Smooth muscle cell (in vitro differentiated cells): Measurements from ENCODE around the gene CCL28. TPM values are rescaled to one million over a fixed set of nuclear protein-coding genes. Genes with fewer than 3 reads are reported as not detected.

ENCODE experiments used
- DNase-seq: peaks from one replicate; lab custom pipeline; 2025; ENCODE audit not compliant: unreplicated experiment; lab: John Stamatoyannopoulos, UW
- H2AFZ ChIP-seq: fragments of 200-600 bp; sonication (generic); 2 replicates; pipeline ENCODE4 v1.6.0; 2016; ENCODE audit warnings: antibody characterized with exemption, low read depth, mild to moderate bottlenecking
- H3F3A ChIP-seq: fragments of 200-600 bp; sonication (generic); 2 replicates; pipeline ENCODE4 v1.6.0; 2017; ENCODE audit warnings: antibody characterized with exemption, low read depth
- H3K27ac ChIP-seq: fragments of 200-600 bp; sonication (generic); 2 replicates; pipeline ENCODE4 v1.5.1; 2016; ENCODE audit warnings: low read depth, mild to moderate bottlenecking
- H3K27me3 ChIP-seq: fragments of 200-600 bp; sonication (generic); 2 replicates; pipeline ENCODE4 v1.6.1; 2016; ENCODE audit warnings: low read depth, mild to moderate bottlenecking
- H3K36me3 ChIP-seq: fragments of 200-600 bp; sonication (generic); 2 replicates; pipeline ENCODE4 v1.5.1; 2016; ENCODE audit warnings: low read depth
- H3K4me1 ChIP-seq: fragments of 200-600 bp; sonication (generic); 2 replicates; pipeline ENCODE4 v1.5.1; 2016; ENCODE audit warnings: low read depth
- H3K4me2 ChIP-seq: fragments of 200-600 bp; sonication (generic); 2 replicates; pipeline ENCODE4 v1.6.0; 2016; ENCODE audit warnings: mild to moderate bottlenecking
- H3K4me3 ChIP-seq: fragments of 200-600 bp; sonication (generic); 2 replicates; pipeline ENCODE4 v1.5.1; 2016; ENCODE audit warnings: mild to moderate bottlenecking
- H3K79me2 ChIP-seq: fragments of 200-600 bp; sonication (generic); 2 replicates; pipeline ENCODE4 v1.6.0; 2016; ENCODE audit warnings: low read depth, mild to moderate bottlenecking
- H3K9ac ChIP-seq: fragments of 200-600 bp; sonication (generic); 2 replicates; pipeline ENCODE4 v1.6.0; 2016; ENCODE audit warnings: low read depth
- H3K9me3 ChIP-seq: fragments of 200-600 bp; sonication (generic); replicated peaks from 2 replicates; pipeline ENCODE4 v1.5.1; 2016; ENCODE audit warnings: low read depth
- H4K20me1 ChIP-seq: fragments of 200-600 bp; sonication (generic); 2 replicates; pipeline ENCODE4 v1.6.0; 2016; ENCODE audit warnings: low read depth
- CTCF ChIP-seq: fragments of 200-600 bp; sonication (generic); IDR thresholded peaks from 2 replicates; pipeline ENCODE4 v1.5.1; 2017; ENCODE audit warnings: borderline replicate concordance, mild to moderate bottlenecking, antibody characterized with exemption; ENCODE audit not compliant: insufficient read depth, poor library complexity, severe bottlenecking
- WGBS: methylation state at CpG from one replicate; pipeline ENCODE4 v1.1.7; 2016; ENCODE audit warnings: low lambda C conversion rate; 5-methylcytosine and 5-hydroxymethylcytosine counted together
- polyA plus RNA-seq: library from polyadenylated mRNA; unstranded; fragments of >200 nt; fragmentation: Nextera tagmentation; extraction: Ambion mirVana; gene quantifications from 2 replicates; pipeline ENCODE4 v1.2.1, GENCODE V29; 2016
- total RNA-seq: library from RNA; depleted of rRNA; stranded (reverse); fragments of >200 nt; gene quantifications from 2 replicates; pipeline ENCODE4 v1.2.3, GENCODE V29; 2014

CCL28 gene
- total and polyA plus RNA-seq, 2 experiments from 2014 or later: 0.22 TPM; not detected in 1

- no peaks in the 10 kb centered on the region for H3K27me3 ChIP-seq
- 93% methylated on average over 4 of the region's 4 CpGs for WGBS
- H3K4me3 ChIP-seq: no peak overlapping the region
Observed at GRCh38 chr5:43348207-43348606, 64.0 kb downstream of the CCL28 start.

GRCh38 chr5:43338862-43339261, 73.3 kb downstream of the CCL28 start:
- H4K20me1 ChIP-seq: no peaks in the 10 kb centered on the region
- no peak overlapping the region for H3K4me2 ChIP-seq
- no peak for DNase-seq
- H3K4me3 ChIP-seq: no peak overlapping the region
- H3K27ac ChIP-seq: no peak overlapping the region
- no peak for TF ChIP-seq CTCF
- no peaks in the 10 kb centered on the region for H3K36me3 ChIP-seq
- no peaks in the 10 kb centered on the region for H3K79me2 ChIP-seq
- H3K27me3 ChIP-seq: no peaks in the 10 kb centered on the region
- no peak overlapping the region for H2AFZ ChIP-seq
- no peaks in the 10 kb centered on the region for H3F3A ChIP-seq
- 79% methylated on average over 1 of the region's 1 CpG for WGBS
- H3K9ac ChIP-seq: no peak overlapping the region
- no peaks in the 10 kb centered on the region for H3K9me3 ChIP-seq
- H3K4me1 ChIP-seq: no peaks in the 10 kb centered on the region

More at GRCh38 chr5:43348207-43348606, 64.0 kb downstream of the CCL28 start:
- no peaks in the 10 kb centered on the region for H3K9me3 ChIP-seq
- H3K4me1 ChIP-seq: no peaks in the 10 kb centered on the region
- no peak overlapping the region for H3K4me2 ChIP-seq
- no peaks in the 10 kb centered on the region for H3F3A ChIP-seq
- no peaks in the 10 kb centered on the region for H3K36me3 ChIP-seq
- no peaks in the 10 kb centered on the region for H4K20me1 ChIP-seq
- DNase-seq: no peak
- no peak overlapping the region for H2AFZ ChIP-seq
- no peak overlapping the region for H3K27ac ChIP-seq
- H3K79me2 ChIP-seq: no peaks in the 10 kb centered on the region
- no peak overlapping the region for H3K9ac ChIP-seq
- TF ChIP-seq CTCF: no peak

- no peak for DNase-seq
- peak overlapping the region; percentile 80 for H3K27ac ChIP-seq
- no peaks in the 10 kb centered on the region for H3F3A ChIP-seq
- no peaks in the 10 kb centered on the region for H3K27me3 ChIP-seq
- no peaks in the 10 kb centered on the region for H3K36me3 ChIP-seq
- no peaks in the 10 kb centered on the region for H4K20me1 ChIP-seq
- no peaks in the 10 kb centered on the region for H3K9me3 ChIP-seq
- H3K4me3 ChIP-seq: no peak overlapping the region
- no peak overlapping the region for H3K9ac ChIP-seq
- H3K79me2 ChIP-seq: no peaks in the 10 kb centered on the region
- WGBS: 87% methylated on average over 2 of the region's 2 CpGs
- H3K4me2 ChIP-seq: no peak overlapping the region
- no peak overlapping the region for H2AFZ ChIP-seq
- TF ChIP-seq CTCF: no peak
- no peaks in the 10 kb centered on the region for H3K4me1 ChIP-seq
Observed at GRCh38 chr5:43336159-43336558, 76.0 kb downstream of the CCL28 start.

GRCh38 chr5:43335681-43336080, 76.5 kb downstream of the CCL28 start:
- H3K27ac ChIP-seq: peak overlapping the region; percentile 52
- no peak overlapping the region for H3K4me3 ChIP-seq
- no peak overlapping the region for H3K9ac ChIP-seq
- H3K27me3 ChIP-seq: no peaks in the 10 kb centered on the region
- H3K4me1 ChIP-seq: no peaks in the 10 kb centered on the region
- no peaks in the 10 kb centered on the region for H3K36me3 ChIP-seq
- DNase-seq: no peak
- H3K79me2 ChIP-seq: no peaks in the 10 kb centered on the region
- no peak for TF ChIP-seq CTCF
- H2AFZ ChIP-seq: no peak overlapping the region
- 86% methylated on average over 4 of the region's 4 CpGs for WGBS
- no peak overlapping the region for H3K4me2 ChIP-seq
- no peaks in the 10 kb centered on the region for H3K9me3 ChIP-seq
- no peaks in the 10 kb centered on the region for H4K20me1 ChIP-seq
- no peaks in the 10 kb centered on the region for H3F3A ChIP-seq
